Choroid plexus epithelial cell (primary cell): Measurements from ENCODE around the gene ANKRD29.
"Not testable (repeated sequence)": the region's sequence is repeated elsewhere in the genome, so short reads cannot be mapped to it uniquely, and the experiment has no call there.

Experiments used
- DNase-seq: peaks from one replicate; pipeline ENCODE4 v3.0.0-alpha.2; 2010; ENCODE audit warnings: low read depth
- H3K4me3 ChIP-seq: 2 replicates; pipeline ENCODE4 v1.5.1; 2011; ENCODE audit warnings: low read depth, mild to moderate bottlenecking, control low read depth, low read length, moderate library complexity
- CTCF ChIP-seq: conservative IDR thresholded peaks from 2 replicates; pipeline ENCODE4 v1.5.1; 2011; ENCODE audit warnings: low read depth, mild to moderate bottlenecking, control low read depth, inconsistent platforms, low read length, moderate library complexity

The ANKRD29 gene

GRCh38 chr18:23646282-23646681 is 16.4 kb downstream of the ANKRD29 start:
- H3K4me3 ChIP-seq = no peak overlapping the region
- no peak for TF ChIP-seq CTCF
- no peak for DNase-seq

GRCh38 chr18:23645568-23646175 is 17.0 kb downstream of the ANKRD29 start:
- no peak for DNase-seq
- no peak for TF ChIP-seq CTCF

GRCh38 chr18:23643815-23644490 is 18.8 kb downstream of the ANKRD29 start:
- no peak for TF ChIP-seq CTCF
- no peak for DNase-seq
- no peak overlapping the region for H3K4me3 ChIP-seq

More at GRCh38 chr18:23645568-23646175, 17.0 kb downstream of the ANKRD29 start:
- no peak overlapping the region for H3K4me3 ChIP-seq

DNA sequence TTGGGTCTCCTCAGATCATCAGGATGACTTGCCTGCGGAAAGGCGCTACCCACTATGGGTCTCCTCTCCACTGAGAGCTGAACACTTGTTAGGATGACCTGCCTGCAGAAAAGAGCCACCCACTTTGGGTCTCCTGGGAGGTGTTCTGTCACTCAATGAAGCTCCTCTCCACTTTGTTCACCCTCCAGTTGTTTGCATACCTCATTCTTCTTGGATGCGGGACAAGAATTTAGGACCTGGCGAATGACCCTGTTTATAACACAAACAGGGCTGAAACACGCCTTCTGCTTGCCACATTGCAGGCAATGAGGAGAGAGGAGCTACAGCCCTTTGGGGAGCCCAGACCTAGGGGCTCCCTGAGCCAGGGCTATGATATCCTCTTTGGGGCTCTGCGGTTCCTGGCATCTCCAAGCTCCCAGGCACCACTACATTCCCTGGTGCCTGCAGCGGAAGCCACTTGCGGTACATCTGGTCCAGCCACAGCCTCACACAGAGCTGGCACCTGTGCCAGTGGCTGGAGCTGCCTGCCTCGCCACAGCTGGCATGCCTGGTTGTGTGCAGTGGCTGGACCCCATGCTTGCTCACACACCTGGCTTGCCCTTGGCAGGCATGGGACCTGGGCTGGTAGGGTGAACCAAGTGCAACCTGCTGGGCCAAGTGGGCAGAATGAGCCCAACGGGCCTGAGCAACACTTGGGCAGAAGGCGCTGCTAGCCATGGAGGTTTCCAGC is 20.6 kb downstream of the ANKRD29 start:
- no peak for TF ChIP-seq CTCF
- no peak for DNase-seq

GRCh38 chr18:23641143-23641720 is 21.5 kb downstream of the ANKRD29 start:
- TF ChIP-seq CTCF = no peak

More for the DNA sequence above, 20.6 kb downstream of the ANKRD29 start:
- no peak overlapping the region for H3K4me3 ChIP-seq

GRCh38 chr18:23640052-23640451 is 22.7 kb downstream of the ANKRD29 start:
- DNase-seq = no peak
- H3K4me3 ChIP-seq = no peak overlapping the region
- peak; percentile 51 for TF ChIP-seq CTCF

More at GRCh38 chr18:23641143-23641720, 21.5 kb downstream of the ANKRD29 start:
- H3K4me3 ChIP-seq = no peak overlapping the region
- no peak for DNase-seq

- DNase-seq = peak; percentile 24
- not testable (repeated sequence) for H3K4me3 ChIP-seq
These were observed 26.3 kb downstream of the ANKRD29 start for GRCh38 chr18:23636433-23636832.
